Testis (tissue), 3 donors: ENCODE data around the gene DLG2. TPM values are rescaled to one million over a fixed set of nuclear protein-coding genes. Genes with fewer than 3 reads are reported as not detected.

Source experiments
- DNase-seq: peaks from one replicate; pipeline ENCODE4 v3.0.0-alpha.2; 2019
- H3K27ac ChIP-seq, 2 donors: fragments of 200-600 bp; sonication (generic); one replicate each; pipeline ENCODE4 v1.5.1; 2019
- H3K27me3 ChIP-seq: fragments of 200-600 bp; sonication (generic); one replicate; pipeline ENCODE4 v1.5.1; 2019
- H3K36me3 ChIP-seq: fragments of 200-600 bp; sonication (generic); one replicate; pipeline ENCODE4 v1.5.1; 2017; ENCODE audit warnings: low read depth; ENCODE audit errors: missing control alignments
- H3K4me1 ChIP-seq: fragments of 200-600 bp; sonication (generic); one replicate; pipeline ENCODE4 v1.5.1; 2019
- H3K4me3 ChIP-seq, 2 donors: fragments of 200-600 bp; sonication (generic); one replicate each; pipeline ENCODE4 v1.5.1; 2017 to 2019
- H3K9me3 ChIP-seq: fragments of 200-600 bp; sonication (generic); one replicate; pipeline ENCODE4 v1.5.1; 2017
- POLR2A ChIP-seq: fragments of 450-650 bp; IDR thresholded peaks from one replicate; pipeline ENCODE4 v1.6.1; 2017; ENCODE audit warnings: antibody characterized with exemption, mild to moderate bottlenecking, moderate library complexity
- WGBS, 2 donors: methylation state at CpG; one replicate each; pipeline ENCODE4 v1.1.5; 2018; 5-methylcytosine and 5-hydroxymethylcytosine counted together
- intact Hi-C: fragments of 100-400 bp; cut with DNase I; formaldehyde crosslinking; loops from one replicate; pipeline ENCODE4 v1.15.1; 2023; ENCODE audit warnings: low total_unique reads
- polyA plus RNA-seq: library from polyadenylated mRNA; stranded (reverse); fragments of 350-450 nt; fragmentation: Illumina TruSeq; extraction: RNeasy Lipid Tissue Mini Kit (QIAGEN cat#74804); gene quantifications from one replicate; pipeline ENCODE4 v1.2.3, GENCODE V29; 2014; ENCODE audit warnings: low read depth, low replicate concordance; ENCODE audit not compliant: insufficient read depth
- total RNA-seq, 2 donors: library from RNA; depleted of rRNA; stranded (reverse); fragments of >200 nt; gene quantifications; one replicate each; pipeline ENCODE4 v1.2.3, GENCODE V29; 2016
- TF ChIP-seq, protein P1 (sequence below), 3 experiments: fragments of 450-650 bp in 2 of 3; fragments of 200-600 bp in 1 of 3; sonication (generic) in 1 of 3; IDR thresholded peaks; one replicate each; pipeline ENCODE4 v1.5.1; 2016 to 2019; ENCODE audit warnings: antibody characterized with exemption in 3 of 3, mild to moderate bottlenecking in 2 of 3, moderate library complexity in 1 of 3

The DLG2 gene
- total and polyA plus RNA-seq, 3 donors from 2014 or later, result 13.8 to 23.0 (median 14.1) TPM

DNA sequence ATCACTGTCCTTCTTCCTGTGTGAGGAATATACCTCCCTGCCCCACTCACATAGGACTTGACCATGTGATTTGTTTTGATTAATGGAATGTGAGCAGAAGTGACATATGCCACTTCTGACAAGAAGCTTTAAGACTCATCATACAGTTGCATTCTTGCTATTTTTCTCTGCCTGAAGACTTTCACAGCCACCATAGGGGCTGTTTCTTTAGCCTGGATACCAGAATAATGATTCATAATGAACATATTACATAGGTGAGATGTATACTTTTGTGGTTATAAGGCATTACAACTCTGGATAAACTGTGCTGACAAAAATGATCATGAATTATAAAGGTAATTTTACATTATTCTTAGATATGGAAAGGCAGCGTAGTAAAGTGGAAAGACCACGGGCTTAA is 798.0 kb downstream of the DLG2 start:
- Histone ChIP-seq H3K27ac (no peak overlapping the region), H3K4me3 (no peak overlapping the region), H3K27me3 (no peaks in the 10 kb centered on the region), H3K4me1 (no peaks in the 10 kb centered on the region), H3K36me3 (no peaks in the 10 kb centered on the region), H3K9me3 (no peaks in the 10 kb centered on the region)
- 72 to 78% methylated on average over 2 of the region's 2 CpGs for WGBS, 2 donors
- no peak for DNase-seq
- intact Hi-C loops, result no loop called here
- no peak for TF ChIP-seq POLR2A
- TF ChIP-seq, protein P1, sequence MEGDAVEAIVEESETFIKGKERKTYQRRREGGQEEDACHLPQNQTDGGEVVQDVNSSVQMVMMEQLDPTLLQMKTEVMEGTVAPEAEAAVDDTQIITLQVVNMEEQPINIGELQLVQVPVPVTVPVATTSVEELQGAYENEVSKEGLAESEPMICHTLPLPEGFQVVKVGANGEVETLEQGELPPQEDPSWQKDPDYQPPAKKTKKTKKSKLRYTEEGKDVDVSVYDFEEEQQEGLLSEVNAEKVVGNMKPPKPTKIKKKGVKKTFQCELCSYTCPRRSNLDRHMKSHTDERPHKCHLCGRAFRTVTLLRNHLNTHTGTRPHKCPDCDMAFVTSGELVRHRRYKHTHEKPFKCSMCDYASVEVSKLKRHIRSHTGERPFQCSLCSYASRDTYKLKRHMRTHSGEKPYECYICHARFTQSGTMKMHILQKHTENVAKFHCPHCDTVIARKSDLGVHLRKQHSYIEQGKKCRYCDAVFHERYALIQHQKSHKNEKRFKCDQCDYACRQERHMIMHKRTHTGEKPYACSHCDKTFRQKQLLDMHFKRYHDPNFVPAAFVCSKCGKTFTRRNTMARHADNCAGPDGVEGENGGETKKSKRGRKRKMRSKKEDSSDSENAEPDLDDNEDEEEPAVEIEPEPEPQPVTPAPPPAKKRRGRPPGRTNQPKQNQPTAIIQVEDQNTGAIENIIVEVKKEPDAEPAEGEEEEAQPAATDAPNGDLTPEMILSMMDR (IDR thresholded peaks at IDR 0.05), result no peak

DNA sequence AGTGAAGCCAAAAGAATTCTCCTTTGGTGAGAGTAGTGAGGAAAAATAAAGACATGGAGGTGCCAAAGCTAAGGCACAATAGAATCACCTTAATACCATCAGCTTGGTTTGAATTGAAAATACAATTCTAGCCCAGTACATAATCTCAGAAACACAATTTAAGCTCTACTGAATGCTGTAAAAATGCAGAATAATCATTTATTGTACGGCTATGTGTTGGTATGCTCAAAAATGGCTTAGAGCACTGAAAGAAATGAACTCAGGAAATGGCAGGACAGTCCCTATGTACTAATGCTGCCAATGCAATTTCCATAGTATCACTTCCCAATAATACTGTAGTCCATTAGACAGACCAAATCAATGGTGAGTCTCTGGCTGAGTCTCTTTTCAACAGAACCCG is 798.5 kb downstream of the DLG2 start:
- intact Hi-C loops, result no loop called here
- TF ChIP-seq POLR2A, result no peak
- TF ChIP-seq, protein P1 (IDR thresholded peaks at IDR 0.05), result no peak
- 93 to 97% methylated on average over 2 of the region's 2 CpGs for WGBS, 2 donors

GRCh38 chr11:84825106-84825660 is 802.0 kb downstream of the DLG2 start:
- Histone ChIP-seq H3K27me3 (no peaks in the 10 kb centered on the region), H3K4me1 (no peaks in the 10 kb centered on the region), H3K9me3 (no peaks in the 10 kb centered on the region), H3K27ac (no peak overlapping the region), H3K36me3 (no peaks in the 10 kb centered on the region), H3K4me3 (no peak overlapping the region)
- TF ChIP-seq POLR2A, result no peak
- TF ChIP-seq, protein P1 (IDR thresholded peaks at IDR 0.05), result no peak
- DNase-seq, result no peak
- intact Hi-C loops, result no loop called here
- WGBS, 2 donors, result 53 to 64% methylated on average over 3 of the region's 3 CpGs

More for the DNA sequence above, 798.5 kb downstream of the DLG2 start:
- no peaks in the 10 kb centered on the region for H3K9me3 ChIP-seq
- no peaks in the 10 kb centered on the region for H3K27me3 ChIP-seq
- H3K4me1 ChIP-seq, result no peaks in the 10 kb centered on the region
- no peak overlapping the region for H3K4me3 ChIP-seq
- no peak overlapping the region for H3K27ac ChIP-seq
- no peaks in the 10 kb centered on the region for H3K36me3 ChIP-seq
- no peak for DNase-seq

- Histone ChIP-seq H3K27me3 (no peaks in the 10 kb centered on the region), H3K36me3 (no peaks in the 10 kb centered on the region), H3K4me3 (no peak overlapping the region), H3K9me3 (no peaks in the 10 kb centered on the region), H3K27ac (no peak overlapping the region), H3K4me1 (no peaks in the 10 kb centered on the region)
- no peak for DNase-seq
- TF ChIP-seq POLR2A, result no peak
- TF ChIP-seq, protein P1 (IDR thresholded peaks at IDR 0.05), result no peak
- intact Hi-C loops, result no loop called here
- 79 to 89% methylated on average over 3 of the region's 3 CpGs for WGBS, 2 donors
Measured at GRCh38 chr11:84824624-84825023, 802.5 kb downstream of the DLG2 start.

GRCh38 chr11:84819537-84819936 is 807.6 kb downstream of the DLG2 start:
- intact Hi-C loops, result no loop called here
- no peak for TF ChIP-seq POLR2A
- TF ChIP-seq, protein P1 (IDR thresholded peaks at IDR 0.05), result no peak
- Histone ChIP-seq H3K9me3 (no peaks in the 10 kb centered on the region), H3K27me3 (no peaks in the 10 kb centered on the region), H3K36me3 (no peaks in the 10 kb centered on the region), H3K4me3 (no peak overlapping the region), H3K4me1 (no peaks in the 10 kb centered on the region), H3K27ac (no peak overlapping the region)
- no peak for DNase-seq
- WGBS, 2 donors, result 80 to 89% methylated on average over 2 of the region's 2 CpGs
